ENCODE measurements around the gene DDX19B.

Gene DDX19B

DNA sequence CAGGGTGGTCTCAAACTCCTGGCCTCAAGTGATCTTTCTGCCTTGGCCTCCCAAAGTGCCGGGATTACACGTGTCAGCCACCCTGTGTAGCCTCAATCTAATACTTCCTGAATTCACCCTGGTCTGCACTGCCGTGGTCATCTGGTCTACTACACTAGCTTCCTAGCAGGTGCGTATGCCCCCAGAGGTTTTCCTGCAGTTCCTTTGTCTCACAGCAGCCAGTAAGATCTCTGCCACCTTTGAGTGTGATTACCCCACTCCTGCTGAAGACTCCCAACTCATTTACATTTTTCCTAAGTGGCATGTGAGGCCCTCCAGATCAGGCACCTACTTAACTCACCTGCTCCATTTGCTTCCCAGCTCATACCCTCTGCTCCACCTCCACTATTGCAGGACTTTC is 42.6 kb downstream of the DDX19B start:
- TF ChIP-seq SIN3A (IDR thresholded peaks at IDR 0.05; ENCODE audit: borderline replicate concordance, insufficient read depth, low read length) (no peak), FOXP2 (optimal IDR thresholded peaks at IDR 0.05; ENCODE audit: borderline replicate concordance, extremely low read depth, extremely low read length, insufficient read depth) (no peak), POLR2AphosphoS5 (IDR thresholded peaks at IDR 0.05; ENCODE audit: low read depth, low read length) (no peak), TAF1 (IDR thresholded peaks at IDR 0.05; ENCODE audit: borderline replicate concordance, insufficient read depth, low read length) (no peak)
- TF ChIP-seq, protein P1, sequence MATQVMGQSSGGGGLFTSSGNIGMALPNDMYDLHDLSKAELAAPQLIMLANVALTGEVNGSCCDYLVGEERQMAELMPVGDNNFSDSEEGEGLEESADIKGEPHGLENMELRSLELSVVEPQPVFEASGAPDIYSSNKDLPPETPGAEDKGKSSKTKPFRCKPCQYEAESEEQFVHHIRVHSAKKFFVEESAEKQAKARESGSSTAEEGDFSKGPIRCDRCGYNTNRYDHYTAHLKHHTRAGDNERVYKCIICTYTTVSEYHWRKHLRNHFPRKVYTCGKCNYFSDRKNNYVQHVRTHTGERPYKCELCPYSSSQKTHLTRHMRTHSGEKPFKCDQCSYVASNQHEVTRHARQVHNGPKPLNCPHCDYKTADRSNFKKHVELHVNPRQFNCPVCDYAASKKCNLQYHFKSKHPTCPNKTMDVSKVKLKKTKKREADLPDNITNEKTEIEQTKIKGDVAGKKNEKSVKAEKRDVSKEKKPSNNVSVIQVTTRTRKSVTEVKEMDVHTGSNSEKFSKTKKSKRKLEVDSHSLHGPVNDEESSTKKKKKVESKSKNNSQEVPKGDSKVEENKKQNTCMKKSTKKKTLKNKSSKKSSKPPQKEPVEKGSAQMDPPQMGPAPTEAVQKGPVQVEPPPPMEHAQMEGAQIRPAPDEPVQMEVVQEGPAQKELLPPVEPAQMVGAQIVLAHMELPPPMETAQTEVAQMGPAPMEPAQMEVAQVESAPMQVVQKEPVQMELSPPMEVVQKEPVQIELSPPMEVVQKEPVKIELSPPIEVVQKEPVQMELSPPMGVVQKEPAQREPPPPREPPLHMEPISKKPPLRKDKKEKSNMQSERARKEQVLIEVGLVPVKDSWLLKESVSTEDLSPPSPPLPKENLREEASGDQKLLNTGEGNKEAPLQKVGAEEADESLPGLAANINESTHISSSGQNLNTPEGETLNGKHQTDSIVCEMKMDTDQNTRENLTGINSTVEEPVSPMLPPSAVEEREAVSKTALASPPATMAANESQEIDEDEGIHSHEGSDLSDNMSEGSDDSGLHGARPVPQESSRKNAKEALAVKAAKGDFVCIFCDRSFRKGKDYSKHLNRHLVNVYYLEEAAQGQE (IDR thresholded peaks at IDR 0.05; ENCODE audit: insufficient read depth in 1 of 2, low read depth in 2 of 2, low read length in 2 of 2): no peak

DNA sequence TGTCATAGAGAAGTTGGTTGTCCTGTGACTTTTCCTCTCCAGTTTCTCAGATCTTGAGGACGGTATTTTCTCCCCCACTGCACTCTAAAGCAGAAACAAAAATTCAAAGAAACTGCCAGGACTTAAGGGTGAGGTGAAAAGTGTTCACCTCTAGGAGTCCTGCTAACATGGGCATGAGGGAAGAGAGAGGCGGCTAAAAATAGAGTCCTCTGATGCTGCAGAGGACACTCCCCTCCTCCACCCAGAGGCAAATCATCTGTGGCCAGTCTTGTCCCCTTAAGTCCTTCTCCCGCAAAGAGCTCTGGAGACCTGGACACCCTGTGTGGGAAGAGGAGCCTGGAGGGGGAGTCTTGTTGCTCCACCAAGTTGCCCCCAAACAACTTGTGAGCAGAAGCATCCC is 43.0 kb downstream of the DDX19B start:
- TF ChIP-seq, protein P1 (IDR thresholded peaks at IDR 0.05; ENCODE audit: insufficient read depth in 1 of 2, low read depth in 2 of 2, low read length in 2 of 2): no peak
- no peak for TF ChIP-seq POLR2AphosphoS5 (IDR thresholded peaks at IDR 0.05; ENCODE audit: low read depth, low read length)
- no peak for TF ChIP-seq FOXP2 (optimal IDR thresholded peaks at IDR 0.05; ENCODE audit: borderline replicate concordance, extremely low read depth, extremely low read length, insufficient read depth)
- TF ChIP-seq SIN3A (IDR thresholded peaks at IDR 0.05; ENCODE audit: borderline replicate concordance, insufficient read depth, low read length): no peak
- no peak for TF ChIP-seq TAF1 (IDR thresholded peaks at IDR 0.05; ENCODE audit: borderline replicate concordance, insufficient read depth, low read length)

DNA sequence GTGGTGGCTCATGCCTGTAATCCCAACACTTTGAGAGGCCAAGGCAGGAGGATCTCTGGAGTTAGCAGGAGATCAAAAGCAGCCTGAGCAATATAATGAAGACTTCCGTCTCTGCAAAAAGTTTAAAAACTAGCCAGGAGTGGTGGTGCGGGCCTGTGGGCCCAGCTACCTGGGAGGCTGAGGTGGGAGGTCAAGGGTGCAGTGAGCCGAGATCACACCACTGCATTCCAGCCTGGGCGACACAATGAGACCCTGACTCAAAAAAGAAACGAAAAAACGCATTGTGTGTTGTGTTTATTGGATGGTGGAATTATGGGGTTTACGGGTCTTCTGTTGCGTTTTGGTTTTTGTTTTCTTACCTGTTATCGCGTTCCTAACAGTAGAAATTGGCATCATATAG is 46.9 kb downstream of the DDX19B start:
- TF ChIP-seq FOXP2 (optimal IDR thresholded peaks at IDR 0.05; ENCODE audit: borderline replicate concordance, extremely low read depth, extremely low read length, insufficient read depth): no peak
- TF ChIP-seq, protein P1 (IDR thresholded peaks at IDR 0.05; ENCODE audit: insufficient read depth in 1 of 2, low read depth in 2 of 2, low read length in 2 of 2): no peak
- TF ChIP-seq POLR2AphosphoS5 (IDR thresholded peaks at IDR 0.05; ENCODE audit: low read depth, low read length): no peak
- TF ChIP-seq SIN3A (IDR thresholded peaks at IDR 0.05; ENCODE audit: borderline replicate concordance, insufficient read depth, low read length): no peak
- TF ChIP-seq TAF1 (IDR thresholded peaks at IDR 0.05; ENCODE audit: borderline replicate concordance, insufficient read depth, low read length): no peak

DNA sequence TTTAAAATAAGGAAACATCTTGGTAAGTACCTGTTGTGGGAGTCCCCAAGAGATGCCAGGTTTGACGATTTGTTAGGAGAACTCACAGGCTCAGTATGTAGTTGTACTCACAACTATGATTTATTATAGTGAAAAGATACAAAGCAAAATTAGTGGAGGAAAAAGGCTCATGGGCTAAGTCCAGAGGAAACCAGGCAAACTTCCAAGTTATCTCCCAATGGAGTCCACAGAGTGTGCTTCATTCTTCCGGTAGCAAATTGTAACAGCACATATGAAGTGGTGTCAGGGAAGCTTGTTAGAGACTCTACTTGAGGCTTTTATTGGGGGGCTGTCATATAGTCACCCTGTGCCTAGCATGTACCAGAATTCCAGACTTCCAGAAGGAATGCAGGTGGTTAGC is 50.0 kb downstream of the DDX19B start:
- no peak for TF ChIP-seq TAF1 (IDR thresholded peaks at IDR 0.05; ENCODE audit: borderline replicate concordance, insufficient read depth, low read length)
- TF ChIP-seq FOXP2 (optimal IDR thresholded peaks at IDR 0.05; ENCODE audit: borderline replicate concordance, extremely low read depth, extremely low read length, insufficient read depth): no peak
- TF ChIP-seq SIN3A (IDR thresholded peaks at IDR 0.05; ENCODE audit: borderline replicate concordance, insufficient read depth, low read length): no peak
- TF ChIP-seq, protein P1 (IDR thresholded peaks at IDR 0.05; ENCODE audit: insufficient read depth in 1 of 2, low read depth in 2 of 2, low read length in 2 of 2): no peak
- no peak for TF ChIP-seq POLR2AphosphoS5 (IDR thresholded peaks at IDR 0.05; ENCODE audit: low read depth, low read length)

DNA sequence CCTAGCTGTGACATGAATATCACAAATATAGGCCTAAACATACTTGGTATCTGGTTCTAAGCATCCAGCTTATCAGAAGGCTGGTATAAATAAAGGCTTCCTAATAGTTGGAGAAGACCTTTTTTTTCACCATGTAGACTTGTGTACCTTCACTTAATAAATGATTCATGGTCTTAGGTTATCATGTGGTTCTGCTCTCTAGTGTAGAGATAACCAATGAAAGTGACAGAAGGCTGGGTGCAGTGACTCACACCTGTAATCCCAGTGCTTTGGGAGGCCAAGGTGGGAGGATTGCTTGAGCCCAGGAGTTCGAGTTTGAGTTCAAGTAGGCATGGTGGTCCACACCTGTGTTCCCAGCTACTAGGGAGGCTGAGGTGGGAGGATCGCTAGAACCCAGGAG is 50.8 kb downstream of the DDX19B start:
- no peak for TF ChIP-seq POLR2AphosphoS5 (IDR thresholded peaks at IDR 0.05; ENCODE audit: low read depth, low read length)
- no peak for TF ChIP-seq TAF1 (IDR thresholded peaks at IDR 0.05; ENCODE audit: borderline replicate concordance, insufficient read depth, low read length)
- TF ChIP-seq FOXP2 (optimal IDR thresholded peaks at IDR 0.05; ENCODE audit: borderline replicate concordance, extremely low read depth, extremely low read length, insufficient read depth): no peak
- TF ChIP-seq SIN3A (IDR thresholded peaks at IDR 0.05; ENCODE audit: borderline replicate concordance, insufficient read depth, low read length): no peak
- TF ChIP-seq, protein P1 (IDR thresholded peaks at IDR 0.05; ENCODE audit: insufficient read depth in 1 of 2, low read depth in 2 of 2, low read length in 2 of 2): no peak
